Sigmoid colon (tissue), 7 donors: ENCODE measurements around the gene B4GALT2. TPM values are rescaled to one million over a fixed set of nuclear protein-coding genes. Genes with fewer than 3 reads are reported as not detected.

Experiments used
- DNase-seq: peaks from one replicate; pipeline ENCODE4 v3.0.0-alpha.2; 2019
- H3K27ac ChIP-seq, 4 donors: fragments of 200-600 bp; sonication (generic); one replicate each; pipeline ENCODE4 v1.5.1; 2016 to 2019; ENCODE audit warnings: mild to moderate bottlenecking in 1 of 4
- H3K27me3 ChIP-seq, 3 donors: fragments of 200-600 bp; sonication (generic); one replicate each; pipeline ENCODE4 v1.5.1; 2019; ENCODE audit warnings: mild to moderate bottlenecking in 1 of 3
- H3K36me3 ChIP-seq, 4 donors: fragments of 200-600 bp; sonication (generic); one replicate each; pipeline ENCODE4 v1.5.1; 2016 to 2019
- H3K4me1 ChIP-seq, 4 donors: fragments of 200-600 bp; sonication (generic); one replicate each; pipeline ENCODE4 v1.5.1; 2017 to 2019
- H3K4me3 ChIP-seq, 4 donors: fragments of 200-600 bp; sonication (generic); one replicate each; pipeline ENCODE4 v1.5.1; 2017 to 2019; ENCODE audit warnings: mild to moderate bottlenecking in 2 of 4, moderate library complexity in 1 of 4
- H3K9me3 ChIP-seq, 4 donors: fragments of 200-600 bp in 3 of 4; sonication (generic) in 3 of 4; one replicate each; pipeline versions ENCODE4 v1.5.1 to v1.6.1; 2013 to 2019
- EP300 ChIP-seq, 4 donors: sonication (generic); formaldehyde crosslinking; IDR thresholded peaks; one replicate each; pipeline ENCODE4 v1.6.1; 2017; ENCODE audit warnings: antibody characterized with exemption in 4 of 4
- POLR2A ChIP-seq, 2 donors: fragments of 450-650 bp; IDR thresholded peaks; one replicate each; pipeline ENCODE4 v1.6.1; 2016; ENCODE audit warnings: antibody characterized with exemption in 2 of 2, mild to moderate bottlenecking in 2 of 2, moderate library complexity in 2 of 2
- POLR2AphosphoS5 ChIP-seq, 4 donors: sonication (generic); formaldehyde crosslinking; IDR thresholded peaks; one replicate each; pipeline ENCODE4 v1.6.1; 2017; ENCODE audit warnings: antibody characterized with exemption in 4 of 4
- WGBS, 2 donors: extraction: QIAGEN DNeasy Blood & Tissue Kit; methylation state at CpG; one replicate each; pipeline ENCODE4 v1.1.7; 2013; 5-methylcytosine and 5-hydroxymethylcytosine counted together
- intact Hi-C: fragments of 100-400 bp; cut with DNase I; formaldehyde crosslinking; loops from one replicate; pipeline ENCODE4 v1.15.1; 2023
- polyA plus RNA-seq, 3 donors: library from polyadenylated mRNA; stranded (reverse); fragments of 200-250 nt; gene quantifications; one replicate each; pipeline ENCODE4 v1.2.3, GENCODE V29; 2013
- total RNA-seq, 4 donors: library from RNA; depleted of rRNA; stranded (reverse); fragments of >200 nt; gene quantifications; one replicate each; pipeline ENCODE4 v1.1.0, GENCODE V29; 2016
- TF ChIP-seq, protein P1 (sequence below), 4 experiments: fragments of 450-650 bp in 3 of 4; fragments of 200-600 bp in 1 of 4; IDR thresholded peaks; one replicate each; pipeline ENCODE4 v1.5.1; 2016 to 2019; ENCODE audit warnings: antibody characterized with exemption in 4 of 4, mild to moderate bottlenecking in 3 of 4, moderate library complexity in 2 of 4
- donor health status: healthy with polysubstance abuse.
- donor health status: Bipolar disorder and iron deficiency.
- donor health status: healthy.

The B4GALT2 gene
- total and polyA plus RNA-seq, 7 donors: 14.8 to 55.9 (median 32.0) TPM

- peak overlapping the region; percentile 68 to 84 (median 79) for H3K27ac ChIP-seq
- no peak for DNase-seq
- no peaks in the 10 kb centered on the region for H3K27me3 ChIP-seq
- WGBS, 2 donors: 73 to 76% methylated on average over 19 of the region's 19 CpGs
- no peaks in the 10 kb centered on the region for H3K9me3 ChIP-seq
- intact Hi-C loops: loop anchor here (5.0 to 10.0 kb wide), 2 partner anchors 43 to 224 kb away; partner anchors contain the start of genes DMAP1 and IPO13
- TF ChIP-seq POLR2AphosphoS5 (IDR thresholded peaks at IDR 0.05) (no peak), EP300 (IDR thresholded peaks at IDR 0.05) (no peak), POLR2A (IDR thresholded peaks at IDR 0.05) (no peak)
- TF ChIP-seq, protein P1, sequence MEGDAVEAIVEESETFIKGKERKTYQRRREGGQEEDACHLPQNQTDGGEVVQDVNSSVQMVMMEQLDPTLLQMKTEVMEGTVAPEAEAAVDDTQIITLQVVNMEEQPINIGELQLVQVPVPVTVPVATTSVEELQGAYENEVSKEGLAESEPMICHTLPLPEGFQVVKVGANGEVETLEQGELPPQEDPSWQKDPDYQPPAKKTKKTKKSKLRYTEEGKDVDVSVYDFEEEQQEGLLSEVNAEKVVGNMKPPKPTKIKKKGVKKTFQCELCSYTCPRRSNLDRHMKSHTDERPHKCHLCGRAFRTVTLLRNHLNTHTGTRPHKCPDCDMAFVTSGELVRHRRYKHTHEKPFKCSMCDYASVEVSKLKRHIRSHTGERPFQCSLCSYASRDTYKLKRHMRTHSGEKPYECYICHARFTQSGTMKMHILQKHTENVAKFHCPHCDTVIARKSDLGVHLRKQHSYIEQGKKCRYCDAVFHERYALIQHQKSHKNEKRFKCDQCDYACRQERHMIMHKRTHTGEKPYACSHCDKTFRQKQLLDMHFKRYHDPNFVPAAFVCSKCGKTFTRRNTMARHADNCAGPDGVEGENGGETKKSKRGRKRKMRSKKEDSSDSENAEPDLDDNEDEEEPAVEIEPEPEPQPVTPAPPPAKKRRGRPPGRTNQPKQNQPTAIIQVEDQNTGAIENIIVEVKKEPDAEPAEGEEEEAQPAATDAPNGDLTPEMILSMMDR (IDR thresholded peaks at IDR 0.05): no peak
- H3K4me1 ChIP-seq: peaks cover 0 to 18% (median 14%) of the 10 kb centered on the region in 4 donors
- H3K36me3 ChIP-seq: peaks cover 0 to 7% (median 3%) of the 10 kb centered on the region in 4 donors
- peak overlapping the region; percentile 47 to 77 (median 56) for H3K4me3 ChIP-seq
These were observed 11.5 kb downstream of the B4GALT2 start for GRCh38 chr1:43990271-43991199.

DNA sequence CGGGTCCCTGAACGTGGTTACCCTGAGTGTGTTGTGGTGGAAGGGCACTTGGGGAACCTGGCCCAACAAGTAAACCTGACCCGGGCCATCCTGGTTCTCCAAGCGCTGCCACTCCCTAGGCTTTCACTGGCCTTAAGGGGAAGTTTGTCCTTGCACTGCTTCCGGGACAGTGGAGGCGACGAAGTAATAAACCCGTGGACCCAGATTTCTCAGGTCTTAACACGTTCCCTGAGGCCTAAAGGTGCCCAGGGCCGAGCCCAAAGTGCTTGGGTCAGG lies 12.1 kb downstream of the B4GALT2 start:
- TF ChIP-seq POLR2AphosphoS5 (IDR thresholded peaks at IDR 0.05) (no peak), POLR2A (IDR thresholded peaks at IDR 0.05) (no peak), EP300 (IDR thresholded peaks at IDR 0.05) (no peak)
- TF ChIP-seq, protein P1 (IDR thresholded peaks at IDR 0.05): no peak
- intact Hi-C loops: loop anchor here (5.0 to 10.0 kb wide), 2 partner anchors 44 to 224 kb away; partner anchors contain the start of genes DMAP1 and IPO13
- DNase-seq: no peak
- peak overlapping the region; percentile 47 to 77 (median 56) for H3K4me3 ChIP-seq
- no peaks in the 10 kb centered on the region for H3K27me3 ChIP-seq
- H3K36me3 ChIP-seq: peaks cover 0 to 1% (median under 1%) of the 10 kb centered on the region in 4 donors
- H3K27ac ChIP-seq: peak overlapping the region; percentile 68 to 84 (median 79)
- H3K4me1 ChIP-seq: peaks cover 0 to 18% (median 14%) of the 10 kb centered on the region in 4 donors
- 0 to 1% methylated on average over 10 of the region's 10 CpGs for WGBS, 2 donors
- H3K9me3 ChIP-seq: no peaks in the 10 kb centered on the region

- Histone ChIP-seq H3K4me3 (peak within 1 kb of the TSS; percentile 47 to 77 (median 56)), H3K9me3 (no peaks in the 10 kb centered on the region), H3K36me3 (no peaks in the 10 kb centered on the region), H3K4me1 (peaks cover 0 to 18% (median 14%) of the 10 kb centered on the region in 4 donors), H3K27me3 (no peaks in the 10 kb centered on the region), H3K27ac (peak within 1 kb of the TSS; percentile 68 to 84 (median 79))
- WGBS, 2 donors: 0 to 1% methylated on average over 66 of the region's 66 CpGs
- peak; percentile 93 for DNase-seq
- intact Hi-C loops: loop anchor here (5.0 to 10.0 kb wide), 2 partner anchors 44 to 223 kb away; partner anchors contain the start of genes DMAP1 and IPO13
- peak; percentile 3 to 60 (median 55) for TF ChIP-seq POLR2AphosphoS5 (IDR thresholded peaks at IDR 0.05)
- TF ChIP-seq, protein P1 (IDR thresholded peaks at IDR 0.05): no peak
These were observed 12.6 kb downstream of the B4GALT2 start, which contains the start of gene CCDC24 for GRCh38 chr1:43991476-43992231. CCDC24 (plus strand) TSS chr1:43991599; CDS start chr1:43991879, 280 bp downstream.

- intact Hi-C loops: loop anchor here (5.0 to 10.0 kb wide), 2 partner anchors 45 to 222 kb away; partner anchors contain the start of genes DMAP1 and IPO13
- Histone ChIP-seq H3K27ac (peak overlapping the region; percentile 68 to 84 (median 79)), H3K4me3 (peak overlapping the region; percentile 47 to 77 (median 56)), H3K4me1 (peaks cover 0 to 18% (median 14%) of the 10 kb centered on the region in 4 donors), H3K36me3 (no peaks in the 10 kb centered on the region), H3K9me3 (no peaks in the 10 kb centered on the region), H3K27me3 (no peaks in the 10 kb centered on the region)
- WGBS, 2 donors: 40 to 49% methylated on average over 11 of the region's 11 CpGs
- DNase-seq: peak; percentile 75
- TF ChIP-seq POLR2AphosphoS5 (IDR thresholded peaks at IDR 0.05) (no peak), EP300 (IDR thresholded peaks at IDR 0.05) (no peak), POLR2A (IDR thresholded peaks at IDR 0.05) (no peak)
- TF ChIP-seq, protein P1 (IDR thresholded peaks at IDR 0.05): no peak
These were observed 13.4 kb downstream of the B4GALT2 start for GRCh38 chr1:43992232-43992995.
